ENCODE results near the gene CATSPERZ. TPM values are rescaled to one million over a fixed set of nuclear protein-coding genes. Genes with fewer than 3 reads are reported as not detected.

Gene CATSPERZ
- total and polyA plus RNA-seq, 8 donors = 0.27 to 1.5 (median 0.51) TPM; not detected in 5

DNA sequence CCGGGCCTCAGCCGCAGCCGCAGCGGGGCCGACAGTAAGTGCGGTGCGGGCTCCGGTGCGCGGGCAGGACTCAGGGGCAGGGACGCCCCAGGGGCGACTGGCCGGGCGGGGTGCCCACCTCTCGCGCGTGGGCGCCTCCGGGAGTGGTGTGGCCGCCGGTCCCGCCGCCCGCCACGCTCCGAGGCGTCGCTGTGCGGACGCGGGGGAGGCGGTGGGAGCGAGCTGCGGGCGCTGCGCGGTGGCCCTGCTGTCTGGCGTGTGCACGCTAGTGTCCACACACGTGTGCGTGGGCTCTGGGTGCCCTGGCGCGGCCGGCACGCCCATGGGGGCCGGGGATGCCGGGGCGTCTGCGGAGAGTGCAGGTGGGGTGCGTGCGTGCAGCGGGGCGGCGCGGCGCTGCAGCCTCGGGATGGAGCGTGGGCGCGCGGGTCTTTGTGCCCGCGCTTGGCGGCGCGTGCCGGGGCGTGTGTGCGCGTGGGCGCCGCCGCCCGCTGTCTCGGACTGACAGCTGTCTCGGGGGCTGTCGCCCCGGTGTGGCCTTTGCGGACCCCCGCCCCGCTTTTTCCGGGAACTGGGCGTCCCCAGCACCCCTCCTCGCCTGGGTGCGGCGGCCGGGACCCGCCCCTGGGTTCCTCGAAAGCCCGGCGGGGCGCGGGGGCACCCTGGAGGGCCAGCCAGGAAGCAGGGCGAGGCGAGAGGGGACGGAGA, 8.3 kb upstream of the CATSPERZ start:
- Histone ChIP-seq H3K27me3 (peaks cover 0 to 7% (median 2%) of the 10 kb centered on the region in 4 donors), H3K36me3 (no peaks in the 10 kb centered on the region), H3K27ac (no peak overlapping the region), H3K4me3 (peak overlapping the region in 2 of 4 donors; percentile 18 to 44), H3K4me1 (peaks cover 0 to 11% (median 8%) of the 10 kb centered on the region in 3 donors), H3K9me3 (no peaks in the 10 kb centered on the region)
- FAIRE-seq = no peak
- peak in 1 of 6 donors; percentile 71 for DNase-seq
- 1% methylated on average over 39 to 96 of the region's 96 CpGs for WGBS, 2 donors
- ATAC-seq = peak in 1 of 4 donors; percentile 38
- TF ChIP-seq, protein P1, sequence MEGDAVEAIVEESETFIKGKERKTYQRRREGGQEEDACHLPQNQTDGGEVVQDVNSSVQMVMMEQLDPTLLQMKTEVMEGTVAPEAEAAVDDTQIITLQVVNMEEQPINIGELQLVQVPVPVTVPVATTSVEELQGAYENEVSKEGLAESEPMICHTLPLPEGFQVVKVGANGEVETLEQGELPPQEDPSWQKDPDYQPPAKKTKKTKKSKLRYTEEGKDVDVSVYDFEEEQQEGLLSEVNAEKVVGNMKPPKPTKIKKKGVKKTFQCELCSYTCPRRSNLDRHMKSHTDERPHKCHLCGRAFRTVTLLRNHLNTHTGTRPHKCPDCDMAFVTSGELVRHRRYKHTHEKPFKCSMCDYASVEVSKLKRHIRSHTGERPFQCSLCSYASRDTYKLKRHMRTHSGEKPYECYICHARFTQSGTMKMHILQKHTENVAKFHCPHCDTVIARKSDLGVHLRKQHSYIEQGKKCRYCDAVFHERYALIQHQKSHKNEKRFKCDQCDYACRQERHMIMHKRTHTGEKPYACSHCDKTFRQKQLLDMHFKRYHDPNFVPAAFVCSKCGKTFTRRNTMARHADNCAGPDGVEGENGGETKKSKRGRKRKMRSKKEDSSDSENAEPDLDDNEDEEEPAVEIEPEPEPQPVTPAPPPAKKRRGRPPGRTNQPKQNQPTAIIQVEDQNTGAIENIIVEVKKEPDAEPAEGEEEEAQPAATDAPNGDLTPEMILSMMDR (IDR thresholded peaks at IDR 0.05) = no peak
- intact Hi-C loops (cut with DNase I) = loop anchor here in 2 of 3 donors (5.0 to 10.0 kb wide), 3 partner anchors 85 to 297 kb away; partner anchors contain the start of gene FERMT3 (in 2 of the 2)

DNA sequence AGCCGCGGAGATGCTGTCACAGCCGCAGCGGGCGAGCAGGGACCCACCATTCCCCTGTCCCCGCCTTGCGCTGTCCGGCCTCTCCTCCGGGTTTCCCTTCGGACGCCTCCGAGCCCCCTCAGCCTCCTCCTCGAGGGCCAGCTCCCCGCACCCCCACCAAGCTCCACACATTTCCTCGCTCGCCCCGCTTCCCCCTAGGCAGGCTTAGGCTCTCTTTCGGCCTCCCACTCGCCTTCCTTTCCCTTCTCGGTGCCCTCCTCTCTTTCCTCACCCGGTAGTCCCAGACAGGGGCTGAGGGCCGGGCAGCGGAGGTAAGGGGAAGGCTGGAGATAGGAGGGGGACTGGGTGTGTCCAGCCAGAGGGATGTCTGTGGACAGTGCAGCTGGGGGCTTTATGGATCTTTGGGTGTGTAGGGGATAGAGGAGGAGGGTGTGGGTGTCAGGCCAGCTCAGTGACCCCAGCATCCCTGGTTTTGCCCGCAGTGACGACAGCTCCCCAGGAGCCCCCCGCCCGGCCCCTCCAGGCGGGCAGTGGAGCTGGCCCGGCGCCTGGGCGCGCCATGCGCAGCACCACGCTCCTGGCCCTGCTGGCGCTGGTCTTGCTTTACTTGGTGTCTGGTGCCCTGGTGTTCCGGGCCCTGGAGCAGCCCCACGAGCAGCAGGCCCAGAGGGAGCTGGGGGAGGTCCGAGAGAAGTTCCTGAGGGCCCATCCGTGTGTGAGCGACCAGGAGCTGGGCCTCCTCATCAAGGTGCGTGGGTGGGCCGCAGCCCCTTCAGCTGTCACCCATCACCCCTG, 7.5 kb upstream of the CATSPERZ start:
- H3K4me1 ChIP-seq = peaks cover 0 to 11% (median 8%) of the 10 kb centered on the region in 3 donors
- H3K27ac ChIP-seq = no peak overlapping the region
- ATAC-seq = no peak
- DNase-seq = peak in 1 of 6 donors; percentile 80
- intact Hi-C loops (cut with DNase I) = loop anchor here in 2 of 3 donors (5.0 to 10.0 kb wide), 3 partner anchors 85 to 298 kb away; partner anchors contain the start of gene FERMT3 (in 2 of the 2)
- 47 to 57% methylated on average over 25 to 42 of the region's 42 CpGs for WGBS, 2 donors
- H3K27me3 ChIP-seq = peaks cover 0 to 10% (median 5%) of the 10 kb centered on the region in 4 donors
- FAIRE-seq = no peak
- H3K9me3 ChIP-seq = no peaks in the 10 kb centered on the region
- H3K4me3 ChIP-seq = peak overlapping the region in 2 of 4 donors; percentile 18 to 44
- TF ChIP-seq, protein P1 (IDR thresholded peaks at IDR 0.05) = no peak
- H3K36me3 ChIP-seq = no peaks in the 10 kb centered on the region

DNA sequence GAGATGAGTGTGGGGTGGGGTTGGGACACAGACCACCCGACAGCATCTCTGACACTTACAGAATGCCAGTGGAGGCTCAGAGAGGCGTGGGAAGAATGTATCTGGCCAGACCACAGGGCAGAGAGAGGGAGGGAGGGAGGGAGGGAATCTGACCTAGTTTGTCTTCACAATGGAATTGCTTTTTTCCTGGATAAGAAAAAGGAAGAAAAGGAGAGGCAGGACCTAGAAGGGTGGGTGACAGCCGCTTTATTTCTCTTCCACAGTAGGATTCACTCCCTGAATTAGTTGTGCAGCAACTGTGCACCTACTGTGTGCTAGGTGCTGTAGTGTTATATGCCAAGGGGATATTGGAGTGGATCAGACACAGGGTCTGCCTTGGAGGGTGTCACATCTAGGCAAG, 5.4 kb upstream of the CATSPERZ start:
- no peak for DNase-seq
- Histone ChIP-seq H3K27me3 (peaks cover 0 to 23% (median 11%) of the 10 kb centered on the region in 4 donors), H3K4me1 (peaks cover 0 to 21% (median 12%) of the 10 kb centered on the region in 3 donors), H3K4me3 (no peak overlapping the region), H3K36me3 (no peaks in the 10 kb centered on the region), H3K9me3 (no peaks in the 10 kb centered on the region), H3K27ac (no peak overlapping the region)
- no peak for ATAC-seq
- WGBS, 2 donors = 43 to 54% methylated on average over 3 of the region's 3 CpGs
- intact Hi-C loops (cut with DNase I) = loop anchor here in 2 of 3 donors (5.0 to 10.0 kb wide), 3 partner anchors 87 to 300 kb away; partner anchors contain the start of gene FERMT3 (in 2 of the 2)
- no peak for FAIRE-seq
- TF ChIP-seq, protein P1 (IDR thresholded peaks at IDR 0.05) = no peak

DNA sequence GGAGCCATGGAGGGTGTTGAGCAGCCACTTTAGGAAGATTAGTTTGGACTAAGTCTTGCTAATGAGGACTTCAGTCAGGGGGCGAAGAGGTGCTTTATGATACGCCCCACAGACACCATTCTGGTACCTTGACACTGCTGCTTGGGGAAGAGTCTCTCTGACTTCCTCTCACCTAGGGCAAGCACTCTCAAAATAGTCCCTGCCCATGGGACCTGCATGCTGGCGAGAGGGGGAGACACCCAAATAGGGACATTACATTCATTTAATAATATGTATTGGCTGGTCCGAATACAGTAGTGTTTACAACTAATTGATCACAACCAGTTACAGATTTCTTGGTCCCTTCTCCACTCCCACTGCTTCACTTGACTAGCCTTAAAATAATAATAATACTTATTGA, 4.4 kb upstream of the CATSPERZ start:
- DNase-seq (no peak), FAIRE-seq (no peak), ATAC-seq (no peak)
- Histone ChIP-seq H3K27ac (no peak overlapping the region), H3K27me3 (peaks cover 0 to 23% (median 13%) of the 10 kb centered on the region in 4 donors), H3K4me3 (no peak overlapping the region), H3K4me1 (peaks cover 10 to 30% (median 18%) of the 10 kb centered on the region in 3 donors), H3K36me3 (no peaks in the 10 kb centered on the region), H3K9me3 (no peaks in the 10 kb centered on the region)
- intact Hi-C loops (cut with DNase I) = loop anchor here in 2 of 3 donors (10.0 kb wide), 2 partner anchors 91 to 301 kb away; partner anchors contain the start of gene FERMT3 (in 1 of the 2)
- TF ChIP-seq, protein P1 (IDR thresholded peaks at IDR 0.05) = no peak
- WGBS, 2 donors = 90 to 96% methylated on average over 4 of the region's 4 CpGs

Data from pancreas (tissue), 10 donors.